ENCODE results near the gene SSBP2.
A peak's percentile ranks its signal among the peaks of the same experiment; 100 is the strongest.

The SSBP2 gene

GRCh38 chr5:81435023-81435422 lies 315.9 kb downstream of the SSBP2 start:
- Histone ChIP-seq H3K4me1 (ENCODE audit: insufficient read depth, poor library complexity, severe bottlenecking) (no peaks in the 10 kb centered on the region), H3K4me3 (ENCODE audit: severe bottlenecking) (no peak overlapping the region), H3K36me3 (ENCODE audit: low read depth) (no peaks in the 10 kb centered on the region), H3K27me3 (ENCODE audit: insufficient read depth, poor library complexity, severe bottlenecking) (no peaks in the 10 kb centered on the region), H3K27ac (ENCODE audit: poor library complexity, severe bottlenecking) (no peak overlapping the region), H3K9me3 (ENCODE audit: severe bottlenecking) (no peaks in the 10 kb centered on the region)
- ATAC-seq (ENCODE audit: low read depth) (no peak), DNase-seq (ENCODE audit: low spot score) (no peak)
- TF ChIP-seq CTCF (IDR thresholded peaks at IDR 0.05; ENCODE audit: poor library complexity, severe bottlenecking), result no peak

GRCh38 chr5:81429985-81430384 lies 320.9 kb downstream of the SSBP2 start:
- Histone ChIP-seq H3K4me3 (ENCODE audit: severe bottlenecking) (no peak overlapping the region), H3K9me3 (ENCODE audit: severe bottlenecking) (no peaks in the 10 kb centered on the region), H3K27me3 (ENCODE audit: insufficient read depth, poor library complexity, severe bottlenecking) (no peaks in the 10 kb centered on the region), H3K27ac (ENCODE audit: poor library complexity, severe bottlenecking) (no peak overlapping the region), H3K4me1 (ENCODE audit: insufficient read depth, poor library complexity, severe bottlenecking) (no peaks in the 10 kb centered on the region), H3K36me3 (ENCODE audit: low read depth) (no peaks in the 10 kb centered on the region)
- DNase-seq (ENCODE audit: low spot score) (no peak), ATAC-seq (ENCODE audit: low read depth) (no peak)
- no peak for TF ChIP-seq CTCF (IDR thresholded peaks at IDR 0.05; ENCODE audit: poor library complexity, severe bottlenecking)

GRCh38 chr5:81429363-81429762 lies 321.5 kb downstream of the SSBP2 start:
- Histone ChIP-seq H3K36me3 (ENCODE audit: low read depth) (no peaks in the 10 kb centered on the region), H3K9me3 (ENCODE audit: severe bottlenecking) (no peaks in the 10 kb centered on the region), H3K4me1 (ENCODE audit: insufficient read depth, poor library complexity, severe bottlenecking) (no peaks in the 10 kb centered on the region), H3K27me3 (ENCODE audit: insufficient read depth, poor library complexity, severe bottlenecking) (no peaks in the 10 kb centered on the region), H3K4me3 (ENCODE audit: severe bottlenecking) (no peak overlapping the region), H3K27ac (ENCODE audit: poor library complexity, severe bottlenecking) (no peak overlapping the region)
- DNase-seq (ENCODE audit: low spot score) (no peak), ATAC-seq (ENCODE audit: low read depth) (no peak)
- no peak for TF ChIP-seq CTCF (IDR thresholded peaks at IDR 0.05; ENCODE audit: poor library complexity, severe bottlenecking)

- Histone ChIP-seq H3K27ac (ENCODE audit: poor library complexity, severe bottlenecking) (no peak overlapping the region), H3K9me3 (ENCODE audit: severe bottlenecking) (no peaks in the 10 kb centered on the region), H3K4me1 (ENCODE audit: insufficient read depth, poor library complexity, severe bottlenecking) (no peaks in the 10 kb centered on the region), H3K27me3 (ENCODE audit: insufficient read depth, poor library complexity, severe bottlenecking) (no peaks in the 10 kb centered on the region), H3K4me3 (ENCODE audit: severe bottlenecking) (no peak overlapping the region), H3K36me3 (ENCODE audit: low read depth) (no peaks in the 10 kb centered on the region)
- peak; percentile 48; the same call in 1 of the 3 replicates for ATAC-seq (ENCODE audit: low read depth)
- TF ChIP-seq CTCF (IDR thresholded peaks at IDR 0.05; ENCODE audit: poor library complexity, severe bottlenecking), result no peak
- DNase-seq (ENCODE audit: low spot score), result no peak
These were observed 322.0 kb downstream of the SSBP2 start for GRCh38 chr5:81428861-81429260.

- TF ChIP-seq CTCF (IDR thresholded peaks at IDR 0.05; ENCODE audit: poor library complexity, severe bottlenecking), result no peak
- no peaks in the 10 kb centered on the region for H3K36me3 ChIP-seq (ENCODE audit: low read depth)
- H3K4me1 ChIP-seq (ENCODE audit: insufficient read depth, poor library complexity, severe bottlenecking), result peaks cover under 1% of the 10 kb centered on the region
- no peak overlapping the region for H3K4me3 ChIP-seq (ENCODE audit: severe bottlenecking)
- no peaks in the 10 kb centered on the region for H3K9me3 ChIP-seq (ENCODE audit: severe bottlenecking)
- DNase-seq (ENCODE audit: low spot score), result no peak
- no peak overlapping the region for H3K27ac ChIP-seq (ENCODE audit: poor library complexity, severe bottlenecking)
- no peaks in the 10 kb centered on the region for H3K27me3 ChIP-seq (ENCODE audit: insufficient read depth, poor library complexity, severe bottlenecking)
- ATAC-seq (ENCODE audit: low read depth), result no peak
These were observed 322.5 kb downstream of the SSBP2 start for GRCh38 chr5:81428446-81428845.

Data from RWPE2 (cell line).